SU-DHL-6 (cell line): ENCODE data around the gene IQCN.

ENCODE experiments used
- EZH2phosphoT487 ChIP-seq: fragments of 200-600 bp; sonication (generic), shearing (Covaris generic); conservative IDR thresholded peaks from 2 replicates; pipeline ENCODE4 v1.6.1; 2018; ENCODE audit warnings: mild to moderate bottlenecking, antibody characterized with exemption, low read length, moderate library complexity, mixed read lengths
- TF ChIP-seq, protein P1 (sequence below): fragments of 200-600 bp; sonication (generic); IDR thresholded peaks from one replicate; pipeline ENCODE4 v1.5.1; 2017; ENCODE audit warnings: antibody characterized with exemption, mild to moderate bottlenecking, low read length, moderate library complexity; ENCODE audit not compliant: insufficient read depth, poor library complexity, severe bottlenecking

DNA sequence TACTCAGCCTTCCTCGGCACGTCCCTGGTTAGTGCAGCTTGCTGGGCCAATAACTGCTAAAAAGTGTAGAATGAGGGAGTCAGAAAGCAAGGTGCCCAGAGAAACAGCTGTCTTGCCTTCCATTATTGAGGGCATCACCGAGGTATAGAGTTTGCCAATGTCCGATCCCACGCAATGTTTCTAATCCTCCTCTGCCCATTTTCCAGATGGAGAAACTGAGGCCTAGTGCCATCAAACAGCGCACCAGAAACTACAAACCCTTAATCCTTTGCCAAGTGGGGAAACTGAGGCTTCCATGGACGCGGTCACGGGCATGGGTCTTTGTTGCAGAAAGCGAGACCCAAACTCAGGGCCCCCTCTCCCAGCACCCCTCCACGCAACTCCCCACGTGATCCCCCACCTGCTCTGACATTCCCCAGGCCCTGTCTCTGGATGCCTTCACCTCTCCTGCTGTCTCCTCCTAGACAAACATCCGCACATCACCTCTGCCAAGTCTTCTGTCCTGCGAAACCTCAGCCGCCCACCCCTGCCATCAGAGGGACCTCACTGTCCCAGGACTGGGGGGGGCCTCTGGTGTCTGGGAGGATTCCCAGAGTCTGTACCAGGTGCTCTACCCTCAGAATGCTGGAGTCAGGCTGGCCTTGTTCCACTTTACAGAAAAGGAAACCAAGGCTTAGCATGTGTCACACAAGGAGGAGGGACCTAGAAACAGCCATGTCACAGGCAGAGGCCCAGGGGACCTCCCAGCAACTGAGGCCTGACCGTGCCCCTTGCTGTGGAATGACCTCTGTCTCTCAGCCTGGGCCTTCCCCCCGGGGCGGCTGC, 47.1 kb downstream of the IQCN start:
- TF ChIP-seq, protein P1, sequence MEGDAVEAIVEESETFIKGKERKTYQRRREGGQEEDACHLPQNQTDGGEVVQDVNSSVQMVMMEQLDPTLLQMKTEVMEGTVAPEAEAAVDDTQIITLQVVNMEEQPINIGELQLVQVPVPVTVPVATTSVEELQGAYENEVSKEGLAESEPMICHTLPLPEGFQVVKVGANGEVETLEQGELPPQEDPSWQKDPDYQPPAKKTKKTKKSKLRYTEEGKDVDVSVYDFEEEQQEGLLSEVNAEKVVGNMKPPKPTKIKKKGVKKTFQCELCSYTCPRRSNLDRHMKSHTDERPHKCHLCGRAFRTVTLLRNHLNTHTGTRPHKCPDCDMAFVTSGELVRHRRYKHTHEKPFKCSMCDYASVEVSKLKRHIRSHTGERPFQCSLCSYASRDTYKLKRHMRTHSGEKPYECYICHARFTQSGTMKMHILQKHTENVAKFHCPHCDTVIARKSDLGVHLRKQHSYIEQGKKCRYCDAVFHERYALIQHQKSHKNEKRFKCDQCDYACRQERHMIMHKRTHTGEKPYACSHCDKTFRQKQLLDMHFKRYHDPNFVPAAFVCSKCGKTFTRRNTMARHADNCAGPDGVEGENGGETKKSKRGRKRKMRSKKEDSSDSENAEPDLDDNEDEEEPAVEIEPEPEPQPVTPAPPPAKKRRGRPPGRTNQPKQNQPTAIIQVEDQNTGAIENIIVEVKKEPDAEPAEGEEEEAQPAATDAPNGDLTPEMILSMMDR = no peak
- TF ChIP-seq EZH2phosphoT487 = no peak
